H1 (cell line): Measurements from ENCODE around the gene SLC6A18. TPM values are rescaled to one million over a fixed set of nuclear protein-coding genes. Genes with fewer than 3 reads are reported as not detected.

Source experiments
- CTCF ChIA-PET: fragments of 300-600 bp; sonication (Branson Sonifier 250); formaldehyde crosslinking; loops from one replicate; lab custom pipeline; 2021; ENCODE audit not compliant: partially characterized antibody; lab: Charles Lee
- POLR2A ChIA-PET: fragments of 300-600 bp; sonication (Branson Sonifier 250); formaldehyde crosslinking; loops from one replicate; lab custom pipeline; 2021; ENCODE audit warnings: inconsistent platforms; ENCODE audit not compliant: partially characterized antibody; lab: Charles Lee
- DNase-seq, 2 experiments: peaks; one replicate each; pipeline versions ENCODE4 v3.0.0 to v3.0.0-alpha.2; 2010 to 2022; ENCODE audit warnings: low spot score in 2 of 2, low read depth in 1 of 2, mixed read lengths in 1 of 2
- FAIRE-seq: peaks from 2 replicates; lab custom pipeline; 2011; peaks lifted over from hg19 to GRCh38; lab: Jason Lieb, UNC
- H2AFZ ChIP-seq: 2 replicates; pipeline ENCODE4 v1.8.1; 2012; ENCODE audit warnings: low read length, inconsistent platforms
- H2AK5ac ChIP-seq: 2 replicates; pipeline ENCODE4 v1.6.1; 2013; ENCODE audit warnings: low read depth, low read length
- H2BK120ac ChIP-seq: replicated peaks from 2 replicates; pipeline ENCODE3; 2013; ENCODE audit warnings: low read depth, low read length, inconsistent platforms
- H2BK12ac ChIP-seq: 2 replicates; pipeline ENCODE4 v1.6.1; 2013; ENCODE audit warnings: low read depth, low read length
- H2BK15ac ChIP-seq: 2 replicates; pipeline ENCODE4 v1.6.1; 2013; ENCODE audit warnings: low read length
- H2BK20ac ChIP-seq: 2 replicates; pipeline ENCODE4 v1.6.1; 2013; ENCODE audit warnings: low read length
- H2BK5ac ChIP-seq: 2 replicates; pipeline ENCODE4 v1.6.1; 2013; ENCODE audit warnings: low read depth, low read length
- H3K14ac ChIP-seq: 2 replicates; pipeline ENCODE4 v1.6.1; 2013; ENCODE audit warnings: inconsistent platforms; ENCODE audit not compliant: insufficient read length
- H3K18ac ChIP-seq: 2 replicates; pipeline ENCODE4 v1.6.1; 2013; ENCODE audit warnings: low read length; ENCODE audit errors: extremely low read depth
- H3K23ac ChIP-seq: 2 replicates; pipeline ENCODE4 v1.6.1; 2013; ENCODE audit warnings: inconsistent platforms; ENCODE audit not compliant: insufficient read length
- H3K23me2 ChIP-seq: 2 replicates; pipeline ENCODE4 v1.6.1; 2013; ENCODE audit warnings: low read depth, low read length
- H3K27ac ChIP-seq: 2 replicates; pipeline ENCODE4 v1.6.1; 2011; ENCODE audit warnings: low read depth, low read length, inconsistent platforms
- H3K27me3 ChIP-seq, 4 experiments: replicated peaks in 1 of 4; 1 replicate in 1 of 4; 2 replicates in 3 of 4; pipeline versions ENCODE4 v1.6.1 to v1.8.1; 2011 to 2013; ENCODE audit warnings: low read length in 3 of 4, mild to moderate bottlenecking in 3 of 4, inconsistent platforms in 2 of 4, mixed read lengths in 2 of 4, moderate library complexity in 1 of 4; ENCODE audit not compliant: control insufficient read depth in 3 of 4, insufficient read depth in 3 of 4; ENCODE audit errors: extremely low read depth in 1 of 4
- H3K36me3 ChIP-seq, 4 experiments: 2 replicates each; pipeline versions ENCODE4 v1.6.1 to v1.8.1; 2011 to 2013; ENCODE audit warnings: mild to moderate bottlenecking in 4 of 4, low read length in 3 of 4, moderate library complexity in 2 of 4, control low read depth in 1 of 4, inconsistent platforms in 1 of 4; ENCODE audit not compliant: insufficient read depth in 4 of 4, control insufficient read depth in 2 of 4
- H3K4ac ChIP-seq: replicated peaks from 2 replicates; pipeline ENCODE3; 2013; ENCODE audit warnings: low read length, low read depth, mixed read lengths, inconsistent platforms; ENCODE audit not compliant: insufficient read length
- H3K4me1 ChIP-seq, 4 experiments: replicated peaks in 1 of 4; 1 replicate in 1 of 4; 2 replicates in 3 of 4; pipeline versions ENCODE4 v1.6.1 to v1.8.1; 2011 to 2013; ENCODE audit warnings: low read length in 3 of 4, inconsistent platforms in 2 of 4, mixed read lengths in 1 of 4; ENCODE audit not compliant: insufficient read depth in 4 of 4, control insufficient read depth in 3 of 4
- H3K4me2 ChIP-seq, 2 experiments: 2 replicates each; pipeline versions ENCODE4 v1.6.1 to v1.8.1; 2011 to 2013; ENCODE audit warnings: low read depth in 2 of 2, low read length in 2 of 2, control low read depth in 1 of 2, inconsistent platforms in 1 of 2, mild to moderate bottlenecking in 1 of 2; ENCODE audit not compliant: insufficient read depth in 1 of 2
- H3K4me3 ChIP-seq, 4 experiments: fragments of 200-600, 300-600 bp in 1 of 4; sonication (generic), shearing (Covaris generic), sonication (Bioruptor Twin) in 1 of 4; 2 replicates each; pipeline versions ENCODE4 v1.5.1 to v1.8.1; 2011 to 2016; ENCODE audit warnings: low read length in 4 of 4, low read depth in 3 of 4, control low read depth in 2 of 4, inconsistent platforms in 2 of 4, mild to moderate bottlenecking in 2 of 4, mixed read lengths in 1 of 4, moderate library complexity in 1 of 4; ENCODE audit not compliant: insufficient read depth in 2 of 4; ENCODE audit errors: extremely low read depth in 1 of 4
- H3K56ac ChIP-seq: replicated peaks from 2 replicates; pipeline ENCODE3; 2013; ENCODE audit warnings: low read depth, mild to moderate bottlenecking, mixed read lengths, low read length, inconsistent platforms; ENCODE audit not compliant: insufficient read length
- H3K79me1 ChIP-seq: 2 replicates; pipeline ENCODE4 v1.6.1; 2013; ENCODE audit warnings: low read depth, low read length, control low read depth
- H3K79me2 ChIP-seq, 2 experiments: 2 replicates each; pipeline versions ENCODE4 v1.6.1 to v1.8.1; 2012 to 2013; ENCODE audit warnings: low read length in 2 of 2, mild to moderate bottlenecking in 2 of 2, inconsistent platforms in 1 of 2; ENCODE audit not compliant: insufficient read depth in 2 of 2, control insufficient read depth in 1 of 2
- H3K9ac ChIP-seq, 4 experiments: replicated peaks in 1 of 4; 1 replicate in 1 of 4; 2 replicates in 3 of 4; pipeline versions ENCODE4 v1.6.1 to v1.8.1; 2011 to 2013; ENCODE audit warnings: low read depth in 3 of 4, low read length in 3 of 4, control low read depth in 2 of 4, mild to moderate bottlenecking in 2 of 4, moderate library complexity in 2 of 4, inconsistent platforms in 1 of 4; ENCODE audit errors: extremely low read depth in 1 of 4
- H3K9me3 ChIP-seq, 2 experiments: 2 replicates each; pipeline versions ENCODE4 v1.6.1 to v1.8.1; 2012 to 2013; ENCODE audit warnings: mild to moderate bottlenecking in 2 of 2, moderate library complexity in 2 of 2, control low read depth in 1 of 2, inconsistent platforms in 1 of 2, low read depth in 1 of 2, low read length in 1 of 2, mixed read lengths in 1 of 2; ENCODE audit not compliant: insufficient read depth in 2 of 2
- H4K20me1 ChIP-seq, 2 experiments: replicated peaks in 1 of 2; 2 replicates each; pipeline versions ENCODE3 to v1.8.1; 2011 to 2013; ENCODE audit warnings: inconsistent platforms in 2 of 2, low read length in 2 of 2, mild to moderate bottlenecking in 1 of 2; ENCODE audit not compliant: insufficient read depth in 2 of 2, control insufficient read depth in 1 of 2
- H4K5ac ChIP-seq: 2 replicates; pipeline ENCODE4 v1.6.1; 2013; ENCODE audit warnings: low read length, low read depth, mixed read lengths, inconsistent platforms; ENCODE audit not compliant: insufficient read length
- H4K8ac ChIP-seq: 2 replicates; pipeline ENCODE4 v1.8.0; 2013; ENCODE audit warnings: mild to moderate bottlenecking, moderate library complexity, low read length, inconsistent platforms; ENCODE audit not compliant: insufficient read depth; ENCODE audit errors: extremely low read depth
- H4K91ac ChIP-seq: replicated peaks from 2 replicates; pipeline ENCODE3; 2013; ENCODE audit warnings: low read length, mixed read lengths, inconsistent platforms; ENCODE audit not compliant: insufficient read length
- CEBPB ChIP-seq: IDR thresholded peaks from 2 replicates; pipeline ENCODE4 v1.6.1; 2012; ENCODE audit warnings: low read depth, low read length
- CHD2 ChIP-seq: IDR thresholded peaks from 2 replicates; pipeline ENCODE4 v1.6.1; 2012; ENCODE audit warnings: low read length, improper control_type of control experiment
- EP300 ChIP-seq, 2 experiments: IDR thresholded peaks; 1 replicate in 1 of 2; 2 replicates in 1 of 2; pipeline ENCODE4 v1.6.1; 2011 to 2012; ENCODE audit warnings: low read depth in 2 of 2, low read length in 2 of 2, mild to moderate bottlenecking in 2 of 2, borderline replicate concordance in 1 of 2, inconsistent platforms in 1 of 2, moderate library complexity in 1 of 2
- EZH2 ChIP-seq: fragments of 200-600 bp; sonication (generic); IDR thresholded peaks from 2 replicates; pipeline ENCODE4 v1.7.1; 2012; ENCODE audit warnings: low read depth, mild to moderate bottlenecking, moderate library complexity, low read length, inconsistent platforms; ENCODE audit not compliant: severe bottlenecking
- FOSL1 ChIP-seq: IDR thresholded peaks from 2 replicates; pipeline ENCODE4 v1.6.1; 2011; ENCODE audit warnings: mild to moderate bottlenecking, low read depth, low read length, moderate library complexity; ENCODE audit not compliant: insufficient read depth
- JUND ChIP-seq: IDR thresholded peaks from 2 replicates; pipeline ENCODE4 v1.6.1; 2011; ENCODE audit warnings: mild to moderate bottlenecking, improper control_type of control experiment, low read length
- MAFK ChIP-seq: IDR thresholded peaks from 2 replicates; pipeline ENCODE4 v1.6.1; 2012; ENCODE audit warnings: low read depth, mild to moderate bottlenecking, improper control_type of control experiment, low read length
- MAX ChIP-seq: IDR thresholded peaks from 2 replicates; pipeline ENCODE4 v1.6.1; 2012; ENCODE audit warnings: inconsistent platforms
- NANOG ChIP-seq: IDR thresholded peaks from 2 replicates; pipeline ENCODE4 v1.6.1; 2011; ENCODE audit warnings: low read length, low read depth, mild to moderate bottlenecking, inconsistent platforms; ENCODE audit not compliant: insufficient read depth, poor library complexity, severe bottlenecking
- SP4 ChIP-seq: IDR thresholded peaks from 2 replicates; pipeline ENCODE4 v1.6.1; 2012; ENCODE audit warnings: low read length, inconsistent platforms
- YY1 ChIP-seq: IDR thresholded peaks from 2 replicates; pipeline ENCODE4 v1.6.1; 2011; ENCODE audit warnings: low read depth, mild to moderate bottlenecking, low read length
- WGBS, 2 experiments: shearing (Covaris generic) in 1 of 2; methylation state at CpG; one replicate each; pipeline versions ENCODE4 v1.1.6 to v1.1.7; 2013 to 2015; ENCODE audit warnings: low lambda C conversion rate in 2 of 2, mixed read lengths in 2 of 2, inconsistent platforms in 1 of 2, low coverage in 1 of 2, missing lambda C conversion rate in 1 of 2; ENCODE audit not compliant: insufficient replicate concordance in 2 of 2, insufficient coverage in 1 of 2, insufficient read length in 1 of 2; ENCODE audit errors: extremely low coverage in 1 of 2, missing lambda C conversion rate in 1 of 2; 5-methylcytosine and 5-hydroxymethylcytosine counted together
- polyA plus RNA-seq, 7 experiments: library from polyadenylated mRNA; depleted of rRNA in 3 of 7; stranded (reverse) in 5 of 7; unstranded in 2 of 7; fragments of >200 nt in 5 of 7; fragments of 200-250 nt in 2 of 7; gene quantifications; 1 replicate in 5 of 7; 2 replicates in 1 of 7; 4 replicates in 1 of 7; pipeline versions ENCODE4 v1.2.1 to v1.2.3, GENCODE V29; 2011 to 2013; ENCODE audit warnings: missing spikeins in 2 of 7, mixed read lengths in 2 of 7
- total RNA-seq: library from RNA; stranded (reverse); fragmentation: NEBNext Ultra II Directional; extraction: Animal tissue kit (Norgen Biotek cat#: 25700); gene quantifications from 2 replicates; pipeline ENCODE4 v1.2.1, GENCODE V29; 2021

SLC6A18 gene
- total and polyA plus RNA-seq, 2 of the 8 experiments (the other 6 are each of a cell fraction or from before 2014, with no cell fraction given): not detected

GRCh38 chr5:1209896-1210776, 15.0 kb upstream of the SLC6A18 start:
- no peak overlapping the region for H2BK12ac ChIP-seq
- no peak overlapping the region for H3K4me3 ChIP-seq
- no peak overlapping the region; the same call in 1 of the 2 replicates for H4K8ac ChIP-seq
- DNase-seq (no peak), FAIRE-seq (no peak)
- no peak overlapping the region for H3K4ac ChIP-seq
- no peak overlapping the region for H3K9ac ChIP-seq
- H4K5ac ChIP-seq: no peak overlapping the region
- H4K91ac ChIP-seq: no peak overlapping the region
- H3K14ac ChIP-seq: no peak overlapping the region
- no peaks in the 10 kb centered on the region for H3K79me1 ChIP-seq
- no peaks in the 10 kb centered on the region; a peak in 1 of 7 replicates for H3K4me1 ChIP-seq
- no peak overlapping the region for H3K56ac ChIP-seq
- H2BK5ac ChIP-seq: no peak overlapping the region
- no peaks in the 10 kb centered on the region; a peak in 1 of 7 replicates for H3K27me3 ChIP-seq
- no peak overlapping the region for H3K4me2 ChIP-seq
- no peak overlapping the region for H2BK20ac ChIP-seq
- no peaks in the 10 kb centered on the region; a peak in 1 of 4 replicates for H3K9me3 ChIP-seq
- H2BK15ac ChIP-seq: no peak overlapping the region
- 88% methylated on average over 21 of the region's 21 CpGs; no CpG with 5 or more reads in 1 of the 2 experiments for WGBS, 2 experiments
- H2BK120ac ChIP-seq: no peak overlapping the region
- no peaks in the 10 kb centered on the region for H3K36me3 ChIP-seq
- no peak overlapping the region for H3K27ac ChIP-seq
- CTCF ChIA-PET: interaction anchor here (0.7 to 1.2 kb wide), 2 partner anchors 25 to 271 kb away, joined by 3 to 5 read pairs; no protein-coding TSS in a partner anchor
- peaks cover 3 to 6% of the 10 kb centered on the region in 2 experiments for H4K20me1 ChIP-seq
- H3K79me2 ChIP-seq: no peaks in the 10 kb centered on the region
- H3K23ac ChIP-seq: no peak overlapping the region
- POLR2A ChIA-PET: no interaction called here
- H3K23me2 ChIP-seq: no peaks in the 10 kb centered on the region
- H2AFZ ChIP-seq: no peak overlapping the region
- no peak overlapping the region for H2AK5ac ChIP-seq
- no peak overlapping the region for H3K18ac ChIP-seq
- TF ChIP-seq MAFK (no peak), SP4 (no peak), FOSL1 (no peak), EP300 (IDR thresholded peaks at IDR 0.05; ENCODE audit: borderline replicate concordance in 1 of 2, low read depth in 2 of 2, low read length in 2 of 2) (no peak), CEBPB (no peak), JUND (no peak), CHD2 (no peak), NANOG (no peak), YY1 (no peak), EZH2 (no peak), MAX (no peak)
